ENCODE results near the gene EFNB3. TPM values are rescaled to one million over a fixed set of nuclear protein-coding genes. Genes with fewer than 3 reads are reported as not detected.

Gene EFNB3
- total RNA-seq, 1 experiment from 2014 or later = 2.5 TPM

DNA sequence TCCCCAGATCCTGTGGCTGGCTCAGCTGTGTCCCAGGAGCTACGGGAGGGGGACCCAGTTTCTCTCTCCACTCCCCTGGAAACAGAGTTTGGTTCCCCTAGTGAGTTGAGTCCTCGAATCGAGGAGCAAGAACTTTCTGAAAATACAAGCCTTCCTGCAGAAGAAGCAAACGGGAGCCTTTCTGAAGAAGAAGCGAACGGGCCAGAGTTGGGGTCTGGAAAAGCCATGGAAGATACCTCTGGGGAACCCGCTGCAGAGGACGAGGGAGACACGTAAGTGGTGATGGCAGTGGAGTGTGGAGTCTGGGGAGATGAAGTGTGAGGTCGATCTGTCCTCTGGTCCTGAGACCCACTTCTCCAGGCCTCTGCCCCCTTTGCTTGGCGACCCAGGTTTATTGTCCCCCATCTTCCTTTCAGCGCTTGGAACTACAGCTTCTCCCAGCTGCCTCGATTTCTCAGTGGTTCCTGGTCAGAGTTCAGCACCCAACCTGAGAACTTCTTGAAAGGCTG is 16.1 kb upstream of the EFNB3 start:
- Histone ChIP-seq H3K4me3 (ENCODE audit: low read depth in 2 of 2, low read length in 2 of 2) (peak overlapping the region; percentile 75 to 97), H3K27ac (ENCODE audit: low read length) (peak overlapping the region; percentile 91), H3K36me3 (ENCODE audit: control insufficient read depth, insufficient read depth, low read length) (peaks cover 12% of the 10 kb centered on the region), H3K4me1 (ENCODE audit: control insufficient read depth, insufficient read depth, low read length) (peaks cover 9% of the 10 kb centered on the region; the same call in 1 of the 2 replicates), H3K9me3 (ENCODE audit: control insufficient read depth, insufficient read depth, low read depth, low read length) (no peaks in the 10 kb centered on the region), H3K27me3 (ENCODE audit: control insufficient read depth, insufficient read depth, low read length) (no peaks in the 10 kb centered on the region)
- intact Hi-C loops (cut with micrococcal nuclease; ENCODE audit: unreplicated experiment) = no loop called here
- TF ChIP-seq, protein P1, sequence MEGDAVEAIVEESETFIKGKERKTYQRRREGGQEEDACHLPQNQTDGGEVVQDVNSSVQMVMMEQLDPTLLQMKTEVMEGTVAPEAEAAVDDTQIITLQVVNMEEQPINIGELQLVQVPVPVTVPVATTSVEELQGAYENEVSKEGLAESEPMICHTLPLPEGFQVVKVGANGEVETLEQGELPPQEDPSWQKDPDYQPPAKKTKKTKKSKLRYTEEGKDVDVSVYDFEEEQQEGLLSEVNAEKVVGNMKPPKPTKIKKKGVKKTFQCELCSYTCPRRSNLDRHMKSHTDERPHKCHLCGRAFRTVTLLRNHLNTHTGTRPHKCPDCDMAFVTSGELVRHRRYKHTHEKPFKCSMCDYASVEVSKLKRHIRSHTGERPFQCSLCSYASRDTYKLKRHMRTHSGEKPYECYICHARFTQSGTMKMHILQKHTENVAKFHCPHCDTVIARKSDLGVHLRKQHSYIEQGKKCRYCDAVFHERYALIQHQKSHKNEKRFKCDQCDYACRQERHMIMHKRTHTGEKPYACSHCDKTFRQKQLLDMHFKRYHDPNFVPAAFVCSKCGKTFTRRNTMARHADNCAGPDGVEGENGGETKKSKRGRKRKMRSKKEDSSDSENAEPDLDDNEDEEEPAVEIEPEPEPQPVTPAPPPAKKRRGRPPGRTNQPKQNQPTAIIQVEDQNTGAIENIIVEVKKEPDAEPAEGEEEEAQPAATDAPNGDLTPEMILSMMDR (IDR thresholded peaks at IDR 0.05) = no peak
- TF ChIP-seq SIN3A (IDR thresholded peaks at IDR 0.05; ENCODE audit: borderline replicate concordance, insufficient read depth, low read depth, low read length) (no peak), TCF7L2 (IDR thresholded peaks at IDR 0.05; ENCODE audit: low read depth, low read length) (no peak), POLR2AphosphoS5 (IDR thresholded peaks at IDR 0.05; ENCODE audit: low read depth, low read length) (no peak)
- TF ChIP-seq, protein P2, sequence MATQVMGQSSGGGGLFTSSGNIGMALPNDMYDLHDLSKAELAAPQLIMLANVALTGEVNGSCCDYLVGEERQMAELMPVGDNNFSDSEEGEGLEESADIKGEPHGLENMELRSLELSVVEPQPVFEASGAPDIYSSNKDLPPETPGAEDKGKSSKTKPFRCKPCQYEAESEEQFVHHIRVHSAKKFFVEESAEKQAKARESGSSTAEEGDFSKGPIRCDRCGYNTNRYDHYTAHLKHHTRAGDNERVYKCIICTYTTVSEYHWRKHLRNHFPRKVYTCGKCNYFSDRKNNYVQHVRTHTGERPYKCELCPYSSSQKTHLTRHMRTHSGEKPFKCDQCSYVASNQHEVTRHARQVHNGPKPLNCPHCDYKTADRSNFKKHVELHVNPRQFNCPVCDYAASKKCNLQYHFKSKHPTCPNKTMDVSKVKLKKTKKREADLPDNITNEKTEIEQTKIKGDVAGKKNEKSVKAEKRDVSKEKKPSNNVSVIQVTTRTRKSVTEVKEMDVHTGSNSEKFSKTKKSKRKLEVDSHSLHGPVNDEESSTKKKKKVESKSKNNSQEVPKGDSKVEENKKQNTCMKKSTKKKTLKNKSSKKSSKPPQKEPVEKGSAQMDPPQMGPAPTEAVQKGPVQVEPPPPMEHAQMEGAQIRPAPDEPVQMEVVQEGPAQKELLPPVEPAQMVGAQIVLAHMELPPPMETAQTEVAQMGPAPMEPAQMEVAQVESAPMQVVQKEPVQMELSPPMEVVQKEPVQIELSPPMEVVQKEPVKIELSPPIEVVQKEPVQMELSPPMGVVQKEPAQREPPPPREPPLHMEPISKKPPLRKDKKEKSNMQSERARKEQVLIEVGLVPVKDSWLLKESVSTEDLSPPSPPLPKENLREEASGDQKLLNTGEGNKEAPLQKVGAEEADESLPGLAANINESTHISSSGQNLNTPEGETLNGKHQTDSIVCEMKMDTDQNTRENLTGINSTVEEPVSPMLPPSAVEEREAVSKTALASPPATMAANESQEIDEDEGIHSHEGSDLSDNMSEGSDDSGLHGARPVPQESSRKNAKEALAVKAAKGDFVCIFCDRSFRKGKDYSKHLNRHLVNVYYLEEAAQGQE (IDR thresholded peaks at IDR 0.05; ENCODE audit: insufficient read depth in 1 of 2, low read depth in 2 of 2, low read length in 1 of 2) = no peak
- POLR2A ChIA-PET = interaction anchor here (1.5 kb wide), 1 partner anchor 109 kb away, joined by 6 read pairs; the partner anchor contains the start of gene CD68
- no peak for DNase-seq (ENCODE audit: low read depth, low spot score)
- CTCF ChIA-PET = interaction anchor here (0.7 kb wide), 1 partner anchor 9 kb away, joined by 5 read pairs; no protein-coding TSS in a partner anchor
- ATAC-seq = no peak
- BruUV-seq (replicated peaks) = no TSS peak
- in situ Hi-C loops (cut with HindIII; ENCODE audit: low pct_unique_long_range_greater_than_20kb, low sequenced_read_pairs) = no loop called here

DNA sequence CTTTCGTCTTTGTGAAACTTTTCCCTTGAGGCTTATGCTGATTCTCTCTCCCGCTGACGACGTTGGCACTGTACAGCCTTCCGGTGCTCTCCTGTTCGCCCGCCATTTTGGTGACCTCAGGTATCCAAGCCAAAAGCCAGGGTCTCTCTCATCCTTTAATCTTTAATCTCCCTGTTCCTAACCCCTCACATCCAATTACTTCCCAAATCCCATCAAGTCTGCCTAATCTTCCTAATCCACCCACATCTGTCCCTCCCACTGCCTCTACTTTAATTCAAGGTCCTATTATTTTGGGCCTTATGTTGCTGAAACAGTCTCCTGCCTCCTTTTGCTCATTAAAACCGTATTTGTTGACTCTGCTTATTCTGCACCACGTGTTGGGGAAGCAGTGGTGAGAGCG is 9.4 kb upstream of the EFNB3 start:
- intact Hi-C loops (cut with micrococcal nuclease; ENCODE audit: unreplicated experiment) = no loop called here
- ATAC-seq = no peak
- no peaks in the 10 kb centered on the region for H3K4me1 ChIP-seq (ENCODE audit: control insufficient read depth, insufficient read depth, low read length)
- no peaks in the 10 kb centered on the region for H3K9me3 ChIP-seq (ENCODE audit: control insufficient read depth, insufficient read depth, low read depth, low read length)
- DNase-seq (ENCODE audit: low read depth, low spot score) = no peak
- H3K27ac ChIP-seq (ENCODE audit: low read length) = no peak overlapping the region
- BruUV-seq (replicated peaks) = TSS peak; percentile 38
- H3K27me3 ChIP-seq (ENCODE audit: control insufficient read depth, insufficient read depth, low read length) = no peaks in the 10 kb centered on the region
- H3K4me3 ChIP-seq (ENCODE audit: low read depth in 2 of 2, low read length in 2 of 2) = no peak overlapping the region
- no peaks in the 10 kb centered on the region for H3K36me3 ChIP-seq (ENCODE audit: control insufficient read depth, insufficient read depth, low read length)
- ChIA-PET CTCF (no interaction called here), POLR2A (no interaction called here)
- TF ChIP-seq, protein P2 (IDR thresholded peaks at IDR 0.05; ENCODE audit: insufficient read depth in 1 of 2, low read depth in 2 of 2, low read length in 1 of 2) = no peak
- TF ChIP-seq, protein P1 (IDR thresholded peaks at IDR 0.05) = no peak
- no peak for TF ChIP-seq SIN3A (IDR thresholded peaks at IDR 0.05; ENCODE audit: borderline replicate concordance, insufficient read depth, low read depth, low read length)
- no peak for TF ChIP-seq POLR2AphosphoS5 (IDR thresholded peaks at IDR 0.05; ENCODE audit: low read depth, low read length)
- TF ChIP-seq TCF7L2 (IDR thresholded peaks at IDR 0.05; ENCODE audit: low read depth, low read length) = no peak
- in situ Hi-C loops (cut with HindIII; ENCODE audit: low pct_unique_long_range_greater_than_20kb, low sequenced_read_pairs) = no loop called here

All from Panc1 (cell line).